HG03025 (cell line): ENCODE data around the gene RCCD1.
A peak's percentile ranks its signal among the peaks of the same experiment; 100 is the strongest.

Source experiments
- ATAC-seq: cut with Tn5 transposase; IDR thresholded peaks from one replicate; pipeline ENCODE4 v1.9.1; 2021; ENCODE audit warnings: mild to moderate bottlenecking, moderate library complexity; ENCODE audit not compliant: unreplicated experiment, low FRiP score

RCCD1 gene

DNA sequence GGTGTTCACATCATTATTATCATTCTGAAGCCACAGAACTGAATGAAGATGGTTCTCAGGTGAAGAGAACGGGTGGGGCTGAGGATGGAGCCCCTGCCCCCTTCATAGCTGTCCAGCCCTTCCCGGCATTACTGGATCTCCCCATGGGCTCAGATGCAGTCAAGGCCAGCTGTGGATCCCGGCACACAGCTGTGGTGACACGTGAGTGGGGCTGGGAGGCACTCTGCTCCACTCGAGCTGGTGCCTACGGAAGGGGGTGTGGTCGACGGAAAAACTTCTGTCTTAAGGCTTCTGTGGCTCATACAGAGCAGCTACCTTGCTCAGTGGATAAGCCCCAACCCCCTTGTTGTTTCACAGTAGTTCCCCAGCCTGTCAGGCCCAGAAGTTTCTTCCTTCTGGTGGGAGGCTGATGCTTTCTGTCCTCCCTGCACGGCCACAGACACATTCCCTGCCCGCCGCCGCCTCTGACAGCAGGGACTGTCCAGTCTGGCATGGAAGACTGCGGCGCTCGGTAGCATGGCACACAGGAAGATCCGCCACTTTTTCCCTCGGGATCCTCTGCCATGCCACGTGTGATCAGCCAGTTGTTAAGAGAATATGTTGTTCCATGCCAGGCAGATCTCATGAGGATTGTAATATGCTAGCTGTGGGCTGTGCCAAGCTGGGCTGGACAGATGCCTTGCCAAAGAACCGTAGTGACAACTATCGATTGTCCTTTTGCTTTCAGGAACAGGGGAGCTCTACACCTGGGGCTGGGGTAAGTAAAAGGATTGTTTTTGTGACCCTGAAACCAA, 5.8 kb downstream of the RCCD1 start:
- ATAC-seq = no peak

DNA sequence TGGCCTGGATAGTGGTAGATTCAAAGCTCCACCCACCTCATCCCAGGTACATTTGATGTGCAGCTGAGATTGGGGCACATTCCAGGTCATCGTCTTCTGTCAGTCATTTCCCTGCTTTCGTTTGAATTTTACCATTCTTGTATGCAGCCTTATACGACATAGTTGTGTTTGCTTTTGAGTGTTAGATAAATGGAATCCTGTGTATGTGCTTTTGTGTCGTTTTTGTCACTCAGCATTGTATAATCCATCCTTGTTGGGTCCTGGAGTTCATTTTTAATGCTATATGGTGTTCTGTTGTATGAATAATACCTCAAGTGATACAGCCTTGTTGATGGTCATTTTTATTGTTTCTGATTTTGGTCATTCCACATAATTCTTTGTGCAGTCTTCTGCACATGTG, 7.3 kb downstream of the RCCD1 start:
- ATAC-seq = no peak

DNA sequence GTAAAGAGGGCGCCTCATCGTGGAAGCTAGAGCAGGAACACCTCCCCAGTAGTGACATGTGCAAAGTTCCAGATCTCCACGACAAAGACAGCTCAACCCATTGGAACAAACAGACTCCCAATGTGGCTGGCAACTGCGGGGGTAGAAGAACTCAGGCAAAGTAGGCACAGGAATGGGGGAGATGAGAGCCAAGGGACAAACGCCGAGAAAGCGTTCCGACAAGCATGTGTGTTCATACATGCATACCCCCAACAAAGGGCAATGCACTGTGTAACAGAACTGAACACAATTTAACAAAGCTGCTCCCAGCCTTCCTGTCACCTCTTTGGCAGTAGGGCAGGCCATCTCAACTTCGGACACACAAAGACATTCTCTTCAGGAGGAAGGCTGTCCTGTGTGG, 11.6 kb downstream of the RCCD1 start:
- ATAC-seq = no peak

DNA sequence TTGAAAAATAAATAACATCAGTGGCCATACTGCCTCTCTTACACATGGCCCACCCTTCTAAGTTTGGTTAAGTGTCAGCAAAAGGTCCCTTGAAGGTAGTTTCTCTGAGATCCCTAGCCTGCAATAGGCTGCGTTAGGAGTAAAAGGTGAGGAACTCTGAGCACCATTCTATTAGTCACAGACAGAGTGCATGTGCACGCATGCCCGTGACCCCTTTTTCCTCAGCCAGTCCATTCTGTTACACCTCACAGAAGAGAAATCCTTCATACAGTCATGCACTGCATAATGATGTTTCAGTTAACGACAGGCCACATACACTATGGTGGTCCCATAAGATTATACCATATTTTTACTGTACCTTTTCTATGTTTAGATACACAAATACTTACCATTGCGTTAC, 12.5 kb downstream of the RCCD1 start:
- ATAC-seq = no peak

DNA sequence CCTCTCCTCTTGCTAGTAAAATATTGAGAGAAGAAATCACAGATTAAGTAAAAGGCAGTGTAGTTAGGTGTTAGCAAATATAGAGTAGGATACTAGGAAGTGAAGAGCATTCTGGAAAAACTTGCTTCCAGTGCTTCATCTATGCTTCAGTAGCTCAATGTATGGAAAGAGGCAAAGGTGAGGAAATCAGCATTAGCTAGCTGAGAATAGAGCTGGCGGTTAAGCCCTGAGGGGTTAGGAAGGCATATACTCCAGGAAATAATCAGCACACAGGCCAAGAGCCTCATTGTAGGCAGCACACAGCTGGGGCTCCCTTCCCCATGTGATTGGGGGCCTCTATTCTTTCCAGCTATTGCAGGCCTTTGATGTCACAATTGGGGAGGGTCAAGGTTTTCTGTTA, 13.8 kb downstream of the RCCD1 start:
- no peak for ATAC-seq

DNA sequence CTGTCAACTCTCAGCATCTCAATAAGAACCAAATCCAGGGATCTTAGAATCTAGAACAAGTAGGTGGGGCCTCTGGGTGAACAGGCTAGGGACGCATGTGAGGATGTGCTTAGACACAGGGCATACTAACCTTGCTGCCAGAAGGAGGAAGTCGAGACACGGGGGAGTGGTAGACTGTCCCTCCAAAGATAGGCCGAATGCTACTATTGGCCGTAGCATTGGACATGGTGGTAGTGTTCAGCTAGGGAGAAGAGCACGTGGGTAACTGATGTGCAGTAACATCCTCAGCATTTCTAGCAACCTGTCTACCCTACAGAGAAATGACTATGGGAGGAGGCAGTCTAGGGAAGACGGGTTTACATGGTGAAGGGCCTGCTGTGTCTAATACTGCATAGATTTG, 15.6 kb downstream of the RCCD1 start:
- ATAC-seq = no peak

DNA sequence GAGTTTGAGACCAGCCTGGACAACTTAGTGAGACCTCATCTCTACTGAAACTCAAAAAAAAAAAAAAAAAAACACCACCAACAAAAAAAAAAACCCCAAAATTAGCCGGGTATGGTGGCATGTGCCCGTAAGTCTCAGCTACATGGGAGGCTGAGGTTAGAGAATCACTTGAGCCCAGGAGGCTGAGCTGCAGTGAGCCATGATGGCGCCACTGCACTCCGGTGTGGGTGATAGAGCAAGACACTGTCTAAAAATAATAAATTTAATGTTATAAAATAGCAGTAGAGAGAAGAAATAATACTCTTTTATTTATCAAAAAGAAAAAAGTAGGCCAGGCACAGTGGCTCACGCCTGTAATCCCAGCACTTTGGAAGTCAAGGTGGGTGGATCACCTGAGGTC, 17.4 kb downstream of the RCCD1 start:
- ATAC-seq = no peak

DNA sequence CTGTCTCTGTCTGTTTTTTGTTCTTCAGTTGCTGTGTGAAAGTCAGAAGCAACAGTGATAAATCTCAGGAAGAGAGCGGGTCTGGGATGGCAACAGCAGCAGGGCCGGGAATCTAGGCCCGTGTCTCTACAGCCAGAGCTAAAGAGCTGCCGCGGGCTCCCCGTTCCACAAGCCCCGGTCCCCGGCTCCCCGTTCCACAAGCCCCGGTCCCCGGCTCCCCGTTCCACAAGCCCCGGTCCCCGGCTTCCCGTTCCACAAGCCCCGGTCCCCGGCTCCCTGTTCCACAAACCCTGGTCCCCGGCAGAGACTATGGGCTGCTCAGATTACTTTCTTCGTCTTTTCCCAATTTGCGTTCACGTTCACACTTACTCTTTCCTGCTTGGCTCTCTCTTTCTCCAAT, 19.5 kb downstream of the RCCD1 start:
- ATAC-seq = no peak

DNA sequence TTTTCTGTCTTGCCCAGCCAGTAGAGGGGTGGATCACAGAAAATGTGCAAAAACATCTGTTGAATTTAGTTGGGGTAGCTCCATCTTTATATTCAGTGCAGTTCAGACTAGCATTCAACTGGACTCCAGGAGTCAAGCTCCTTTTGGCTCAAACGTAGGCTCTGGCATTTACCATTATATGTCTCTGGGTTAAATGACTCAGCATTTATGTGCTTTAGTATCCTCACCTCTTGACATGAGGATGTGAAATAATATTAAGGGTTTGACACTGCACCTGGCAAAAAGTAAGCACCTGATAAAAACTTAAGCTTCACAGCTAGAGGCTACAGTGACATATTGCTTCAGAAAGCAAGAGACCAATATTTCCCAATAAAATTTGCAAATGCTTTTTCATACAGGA, 24.9 kb downstream of the RCCD1 start:
- ATAC-seq = no peak

DNA sequence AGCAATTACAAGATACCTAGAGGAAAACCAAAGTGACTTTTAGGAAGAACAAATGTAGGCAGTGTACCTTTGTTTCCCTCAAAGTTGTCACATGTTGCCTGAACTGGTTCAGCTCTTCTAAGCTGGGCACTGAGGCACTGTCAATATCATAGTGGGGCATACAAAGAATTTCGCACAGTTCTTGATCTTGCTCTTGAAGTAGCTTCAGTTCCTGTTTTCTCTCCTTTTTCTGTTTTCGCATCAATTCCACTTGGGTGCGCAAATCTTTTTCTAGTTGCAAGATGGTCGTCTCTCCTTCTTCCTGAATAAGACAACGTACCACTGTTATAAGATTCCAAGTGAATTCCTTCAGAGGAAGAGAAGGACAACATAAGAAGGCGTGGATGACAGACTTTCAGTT, 27.0 kb downstream of the RCCD1 start:
- ATAC-seq = no peak

DNA sequence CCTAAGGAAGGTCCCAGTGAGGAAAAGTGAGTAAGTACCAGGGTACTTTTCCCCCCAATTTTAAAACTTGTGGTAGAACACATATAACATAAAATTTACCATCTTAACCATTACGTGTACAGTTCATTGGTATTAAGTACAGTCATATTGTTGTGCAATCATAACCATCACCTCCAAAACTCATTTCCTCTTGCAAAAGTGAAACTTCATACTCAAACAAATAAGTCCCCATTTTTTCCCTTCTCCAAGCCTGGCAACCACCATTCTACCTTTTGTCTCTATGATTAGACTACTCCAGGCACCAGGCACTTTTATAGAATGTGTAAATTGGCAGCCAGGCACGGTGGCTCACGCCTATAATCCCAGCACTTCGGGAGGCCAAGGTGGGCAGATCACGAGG, 27.5 kb downstream of the RCCD1 start:
- ATAC-seq = no peak

DNA sequence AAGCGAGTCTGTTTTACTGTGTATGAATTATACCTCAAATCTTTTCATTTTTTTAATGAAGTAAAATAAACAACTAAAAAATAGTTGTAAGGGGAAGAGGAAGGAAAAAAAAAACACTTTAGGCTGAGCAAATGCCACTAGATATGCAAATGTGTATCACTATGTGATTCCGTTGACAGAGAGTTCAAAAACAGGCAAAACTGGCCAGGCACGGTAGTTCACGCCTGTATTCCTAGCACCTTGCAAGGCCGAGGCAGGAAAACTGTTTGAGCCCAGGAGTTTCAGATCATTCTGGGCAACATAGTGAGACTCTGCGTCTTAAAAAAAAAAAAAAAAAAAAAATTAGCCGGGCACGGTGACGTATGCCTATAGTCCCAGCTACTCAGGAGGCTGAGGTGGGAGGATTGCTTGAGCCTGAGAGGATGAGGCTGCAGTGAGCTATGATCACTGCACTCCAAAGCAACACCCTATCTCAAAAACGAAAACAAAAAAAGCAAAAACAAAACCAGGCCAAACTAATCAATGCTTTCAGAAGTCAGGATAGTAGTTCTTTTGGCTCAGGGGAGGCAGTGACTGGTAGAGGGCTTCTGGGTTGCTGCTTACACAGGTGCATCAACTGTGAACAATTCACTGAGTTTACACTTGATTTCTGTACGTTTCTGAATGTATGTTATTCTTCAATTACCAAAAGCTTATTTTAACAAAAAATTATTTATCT, 32.3 kb downstream of the RCCD1 start:
- ATAC-seq = no peak

DNA sequence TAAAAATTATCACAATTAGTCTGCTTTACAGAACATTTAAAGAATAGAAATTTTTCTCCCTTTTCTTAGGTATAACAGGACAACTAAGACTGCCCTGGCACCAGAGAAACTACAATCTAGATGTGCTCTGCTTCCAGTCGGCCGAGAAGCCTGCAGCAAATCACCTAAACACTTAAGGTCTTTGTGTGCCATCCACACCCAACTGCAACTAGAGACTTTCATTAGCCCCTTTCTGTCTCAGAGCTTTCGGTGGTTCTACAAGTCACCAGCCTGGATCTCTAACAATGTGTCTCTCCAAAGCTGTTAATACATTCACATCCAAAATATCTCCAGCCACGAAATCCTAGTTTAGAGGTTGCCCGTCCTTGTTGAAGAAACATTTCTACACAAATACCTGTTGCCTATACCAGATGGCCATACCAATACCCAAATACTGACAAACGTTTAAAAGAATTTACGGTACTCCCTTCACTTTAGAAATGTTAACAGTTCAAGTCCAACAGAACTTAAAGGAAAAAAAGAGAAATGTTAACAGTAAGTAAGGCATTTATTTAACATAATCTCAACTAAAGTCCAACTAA, 33.0 kb downstream of the RCCD1 start:
- ATAC-seq = no peak

DNA sequence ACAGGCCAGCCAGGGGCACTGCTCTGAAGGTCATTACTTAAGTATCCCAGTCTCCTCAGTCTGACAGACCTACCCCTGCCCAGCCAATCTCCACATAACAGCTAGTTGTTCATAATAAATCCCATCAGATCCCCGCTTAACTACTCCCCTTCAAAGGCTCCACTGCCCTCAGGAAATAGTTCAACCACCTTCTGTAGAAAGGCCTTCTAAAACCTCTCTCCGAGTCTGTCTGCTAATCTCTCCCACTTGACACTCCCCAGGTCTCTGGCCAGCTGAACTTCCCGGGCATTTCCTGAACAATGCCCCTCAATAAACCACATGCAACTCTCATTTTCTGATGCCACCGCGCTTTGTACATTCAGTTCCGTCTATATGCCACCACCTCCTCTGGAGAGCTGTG, 33.6 kb downstream of the RCCD1 start:
- no peak for ATAC-seq

DNA sequence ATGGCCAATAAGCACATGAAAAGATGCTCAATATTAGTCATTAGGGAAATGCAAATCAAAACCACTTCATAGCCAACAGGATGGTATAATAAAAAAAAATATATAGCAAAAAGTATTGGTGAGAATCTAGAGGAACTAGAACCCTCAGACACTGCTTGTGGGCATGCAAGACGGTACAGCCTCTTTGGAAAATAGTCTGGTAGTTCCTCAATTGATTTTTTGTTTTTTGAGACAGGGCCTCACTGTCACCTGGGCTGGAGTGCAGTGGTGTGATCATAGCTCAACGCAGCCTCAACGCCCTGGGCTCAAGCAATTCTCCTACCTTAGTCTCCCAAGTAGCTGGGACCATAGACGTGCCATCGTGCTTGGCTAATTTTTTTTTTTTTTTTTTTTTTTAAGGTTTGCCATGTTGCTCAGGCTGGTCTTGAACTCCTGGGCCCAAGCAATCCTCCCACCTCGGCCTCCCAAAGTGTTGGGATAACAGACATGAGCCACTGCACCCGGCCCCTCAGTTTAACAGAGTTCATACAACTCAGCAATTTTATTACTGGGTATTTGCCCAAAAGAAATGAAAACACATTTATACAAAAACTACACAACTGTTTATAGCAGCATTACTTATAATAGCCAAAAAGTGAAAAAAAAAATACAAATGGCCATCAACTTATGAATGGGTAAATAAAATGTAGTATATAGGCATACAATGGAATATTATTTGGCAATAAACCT, 34.5 kb downstream of the RCCD1 start:
- no peak for ATAC-seq

DNA sequence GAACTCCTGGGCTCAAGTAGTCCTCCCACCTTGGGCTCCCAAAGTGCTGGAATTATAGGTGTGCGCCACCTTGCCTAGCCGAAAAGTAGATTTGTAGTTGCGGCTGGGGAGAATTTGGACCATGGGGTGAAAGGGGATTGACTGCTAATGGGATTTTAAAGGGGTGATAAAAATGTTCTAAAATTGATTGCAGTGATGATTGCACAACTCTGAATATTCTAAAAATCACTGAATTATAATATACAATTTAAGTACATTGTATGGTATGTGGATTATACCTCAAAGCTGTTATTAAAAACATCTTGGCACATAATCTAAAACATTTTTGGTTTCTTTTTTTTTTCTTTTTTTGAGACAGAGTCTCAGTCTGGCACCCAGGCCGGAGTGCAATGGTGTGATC, 35.8 kb downstream of the RCCD1 start:
- no peak for ATAC-seq

DNA sequence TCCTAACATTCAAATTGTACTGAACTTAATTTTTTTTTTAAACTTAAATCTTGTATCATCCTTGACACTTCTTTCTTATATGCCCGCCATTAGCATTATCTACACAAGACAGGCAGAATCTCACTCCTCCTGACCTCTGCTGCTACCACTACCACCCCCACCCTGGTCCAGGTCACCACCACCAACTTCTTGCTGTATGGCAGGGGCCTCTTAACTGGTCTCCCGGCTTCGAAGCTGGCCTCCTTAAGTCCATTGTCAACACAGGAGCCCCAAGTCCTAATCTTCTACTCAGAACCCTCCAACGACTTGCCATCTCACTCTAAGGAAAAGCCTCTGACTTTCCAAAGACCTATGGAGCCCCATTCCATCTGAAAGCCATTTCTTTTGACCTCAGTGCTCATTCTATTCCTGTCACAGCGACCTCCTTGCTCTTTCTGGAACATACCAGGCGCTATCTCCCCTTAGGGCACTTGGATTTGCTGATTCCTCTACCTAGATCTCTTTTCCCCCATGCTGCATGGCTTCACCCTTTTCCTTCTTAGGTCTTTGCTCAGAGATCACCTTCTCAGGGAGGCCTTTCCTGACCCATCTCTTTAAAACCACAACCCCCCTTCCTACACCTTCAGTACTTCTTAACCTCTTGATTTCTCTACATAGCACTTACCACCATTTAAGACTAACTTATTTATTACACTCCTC, 37.1 kb downstream of the RCCD1 start:
- ATAC-seq = no peak

DNA sequence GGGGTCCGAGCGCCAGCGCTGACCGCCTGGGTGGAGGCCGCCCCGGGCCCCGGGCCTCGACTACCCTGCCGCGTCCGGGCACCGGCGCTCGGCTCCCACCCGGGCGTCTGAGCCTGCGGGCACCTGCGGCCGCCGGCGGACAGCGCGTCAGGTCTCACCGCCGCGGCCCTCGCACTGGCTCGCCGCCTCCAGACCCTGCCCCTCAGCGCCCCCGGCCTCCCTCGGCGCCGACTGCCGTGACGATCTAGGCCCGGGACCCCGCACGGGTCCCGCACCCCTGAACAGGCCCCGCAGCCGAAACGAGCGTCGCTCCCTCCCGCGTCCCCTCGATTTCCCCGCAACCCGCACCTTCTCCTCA, 39.4 kb downstream of the RCCD1 start:
- peak; percentile 26 for ATAC-seq

DNA sequence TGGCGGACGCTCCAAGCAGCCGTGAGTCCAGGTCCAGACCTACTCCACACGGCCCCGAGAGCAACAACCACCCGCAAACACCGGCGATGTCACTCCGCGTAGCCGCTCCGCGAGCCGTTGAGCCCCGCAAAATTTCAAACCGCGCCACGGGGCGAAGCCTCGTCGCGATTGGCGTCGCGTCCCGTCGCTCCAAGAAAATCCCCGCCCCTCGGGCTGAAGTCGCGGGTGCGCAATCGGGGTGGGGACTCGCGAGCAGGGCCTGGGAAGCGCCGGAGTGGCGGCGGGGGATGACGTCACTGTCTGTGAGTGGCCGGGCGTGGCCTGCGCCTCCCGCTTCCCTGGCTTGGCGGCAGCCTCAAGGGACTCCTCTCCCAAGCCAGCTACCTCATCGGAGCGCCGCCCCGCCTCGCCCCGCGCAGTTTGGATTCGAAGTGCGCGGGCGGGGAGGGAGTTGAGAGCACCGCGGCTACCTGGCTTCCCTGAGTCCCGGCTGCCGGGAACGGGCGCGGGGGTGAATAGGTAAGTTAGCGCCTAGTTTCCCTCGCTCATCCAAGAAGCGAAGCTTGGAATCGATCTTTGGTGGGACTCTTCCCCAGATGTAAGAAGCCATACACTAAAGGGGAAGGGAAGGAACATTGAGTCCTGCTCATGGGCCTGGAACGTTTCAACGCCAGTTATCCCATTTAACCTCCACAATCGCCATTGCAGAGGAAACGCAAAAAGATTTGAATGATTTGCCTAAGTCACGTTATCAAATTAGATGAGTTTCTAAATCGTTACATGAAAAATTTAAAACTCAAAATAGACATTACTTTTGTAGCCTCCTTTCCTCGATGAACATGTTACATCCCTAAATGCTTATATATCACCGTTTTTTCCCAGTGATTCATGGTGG, 40.0 kb downstream of the RCCD1 start, which contains the start of gene PRC1:
Gene PRC1, minus strand, starts transcription at position 119 of the 895 bp plus-strand sequence. Its CDS starts 118 bp downstream, at position 1.
- ATAC-seq = peak; percentile 95

DNA sequence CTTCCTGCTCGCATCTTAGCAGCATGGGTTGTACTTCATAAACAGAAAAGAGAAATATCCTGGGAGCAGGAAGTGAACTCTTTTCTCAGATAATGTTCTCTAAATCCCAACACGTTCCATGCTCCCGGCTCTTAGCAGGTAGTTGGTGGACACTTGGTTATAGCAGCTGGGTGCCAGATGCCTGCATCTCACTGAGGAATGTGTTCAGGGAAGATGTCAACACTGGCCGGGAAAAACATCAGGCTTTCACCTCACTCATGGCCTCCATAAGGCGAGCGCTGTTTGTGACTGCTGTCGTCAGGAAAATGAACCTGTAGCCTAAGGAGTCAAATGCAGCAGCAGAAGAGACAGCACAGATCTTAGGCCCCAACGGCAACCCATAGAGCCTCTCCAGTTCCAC, 44.1 kb downstream of the RCCD1 start:
- no peak for ATAC-seq
